Vagina (tissue), 2 donors: ENCODE data around the gene TIGD3. TPM values are rescaled to one million over a fixed set of nuclear protein-coding genes. Genes with fewer than 3 reads are reported as not detected.

ENCODE experiments used
- DNase-seq, 2 donors: peaks; one replicate each; pipeline ENCODE4 v3.0.0-alpha.2; 2017; ENCODE audit errors: extremely low spot score in 2 of 2
- H3K27ac ChIP-seq: fragments of 200-600 bp; sonication (generic); one replicate; pipeline ENCODE4 v1.5.1; 2019
- H3K27me3 ChIP-seq: fragments of 200-600 bp; sonication (generic); one replicate; pipeline ENCODE4 v1.5.1; 2019
- H3K36me3 ChIP-seq, 2 donors: fragments of 200-600 bp; sonication (generic); one replicate each; pipeline ENCODE4 v1.5.1; 2017 to 2019
- H3K4me1 ChIP-seq: fragments of 200-600 bp; sonication (generic); one replicate; pipeline ENCODE4 v1.5.1; 2019
- H3K4me3 ChIP-seq, 2 donors: fragments of 200-600 bp; sonication (generic); 1 replicate in 1 of 2; 2 replicates in 1 of 2; pipeline ENCODE4 v1.5.1; 2016 to 2019
- H3K9me3 ChIP-seq: fragments of 200-600 bp; sonication (generic); one replicate; pipeline ENCODE4 v1.5.1; 2019
- POLR2A ChIP-seq, 2 donors: fragments of 450-650 bp; IDR thresholded peaks; one replicate each; pipeline ENCODE4 v1.6.1; 2017; ENCODE audit warnings: antibody characterized with exemption in 2 of 2, mild to moderate bottlenecking in 2 of 2, moderate library complexity in 2 of 2
- POLR2AphosphoS5 ChIP-seq, 2 donors: sonication (generic); formaldehyde crosslinking; IDR thresholded peaks; one replicate each; pipeline ENCODE4 v1.9.0; 2017; ENCODE audit warnings: antibody characterized with exemption in 2 of 2, mild to moderate bottlenecking in 2 of 2, low read depth in 1 of 2; ENCODE audit not compliant: insufficient read depth in 1 of 2
- intact Hi-C: fragments of 100-400 bp; cut with DNase I; formaldehyde crosslinking; loops from one replicate; pipeline ENCODE4 v1.15.1; 2023
- total RNA-seq: library from RNA; depleted of rRNA; stranded (reverse); fragments of >200 nt; gene quantifications from one replicate; pipeline ENCODE4 v1.2.3, GENCODE V29; 2016
- TF ChIP-seq, protein P1 (sequence below), 3 experiments: fragments of 450-650 bp in 2 of 3; fragments of 200-600 bp in 1 of 3; sonication (generic) in 1 of 3; IDR thresholded peaks; one replicate each; pipeline ENCODE4 v1.5.1; 2017 to 2019; ENCODE audit warnings: antibody characterized with exemption in 3 of 3, mild to moderate bottlenecking in 2 of 3, moderate library complexity in 2 of 3

Gene TIGD3
- total RNA-seq, 1 donor from 2014 or later = not detected

DNA sequence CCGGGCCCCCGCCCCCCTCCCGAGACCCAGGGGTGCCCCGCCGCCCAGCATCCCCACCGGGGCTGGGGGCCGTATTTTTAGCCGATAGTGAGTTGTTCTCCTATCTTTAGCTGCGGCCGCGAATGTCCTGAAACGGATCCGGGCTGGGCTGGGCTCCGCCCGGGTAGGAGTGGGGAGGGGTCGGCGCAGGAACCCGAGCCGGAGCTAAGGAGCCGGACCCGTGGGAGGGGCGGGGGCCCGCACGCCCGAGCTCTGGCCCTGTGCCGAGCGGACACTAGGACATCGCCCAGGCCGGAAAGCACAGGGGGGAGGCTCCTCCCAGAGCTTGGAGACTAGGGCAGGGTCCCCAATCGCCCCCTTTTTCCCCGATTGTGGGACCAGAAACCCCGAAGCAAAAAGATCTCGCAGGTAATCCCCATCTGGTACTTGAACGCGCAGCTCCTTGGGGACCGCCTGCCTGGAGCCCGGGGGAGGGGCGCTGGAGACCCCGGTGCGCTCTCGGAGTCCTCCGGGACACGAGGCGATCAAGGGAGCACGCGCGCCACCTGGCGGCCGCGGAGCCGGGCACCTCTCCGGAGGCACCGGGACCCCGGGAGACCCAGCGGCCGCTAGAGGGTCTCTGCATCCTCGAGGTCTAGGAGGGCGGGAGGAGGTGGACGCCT lies 39.2 kb upstream of the TIGD3 start:
- no peak for DNase-seq
- Histone ChIP-seq H3K36me3 (no peaks in the 10 kb centered on the region), H3K27me3 (no peaks in the 10 kb centered on the region), H3K4me1 (peaks cover 70% of the 10 kb centered on the region), H3K9me3 (no peaks in the 10 kb centered on the region), H3K27ac (peak overlapping the region; percentile 90), H3K4me3 (peak overlapping the region; percentile 89 to 94)
- TF ChIP-seq, protein P1, sequence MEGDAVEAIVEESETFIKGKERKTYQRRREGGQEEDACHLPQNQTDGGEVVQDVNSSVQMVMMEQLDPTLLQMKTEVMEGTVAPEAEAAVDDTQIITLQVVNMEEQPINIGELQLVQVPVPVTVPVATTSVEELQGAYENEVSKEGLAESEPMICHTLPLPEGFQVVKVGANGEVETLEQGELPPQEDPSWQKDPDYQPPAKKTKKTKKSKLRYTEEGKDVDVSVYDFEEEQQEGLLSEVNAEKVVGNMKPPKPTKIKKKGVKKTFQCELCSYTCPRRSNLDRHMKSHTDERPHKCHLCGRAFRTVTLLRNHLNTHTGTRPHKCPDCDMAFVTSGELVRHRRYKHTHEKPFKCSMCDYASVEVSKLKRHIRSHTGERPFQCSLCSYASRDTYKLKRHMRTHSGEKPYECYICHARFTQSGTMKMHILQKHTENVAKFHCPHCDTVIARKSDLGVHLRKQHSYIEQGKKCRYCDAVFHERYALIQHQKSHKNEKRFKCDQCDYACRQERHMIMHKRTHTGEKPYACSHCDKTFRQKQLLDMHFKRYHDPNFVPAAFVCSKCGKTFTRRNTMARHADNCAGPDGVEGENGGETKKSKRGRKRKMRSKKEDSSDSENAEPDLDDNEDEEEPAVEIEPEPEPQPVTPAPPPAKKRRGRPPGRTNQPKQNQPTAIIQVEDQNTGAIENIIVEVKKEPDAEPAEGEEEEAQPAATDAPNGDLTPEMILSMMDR (IDR thresholded peaks at IDR 0.05) = peak; percentile 91 to 96 (median 94)
- TF ChIP-seq POLR2AphosphoS5 (IDR thresholded peaks at IDR 0.05; ENCODE audit: insufficient read depth in 1 of 2, low read depth in 1 of 2) (peak in 1 of 2 donors; percentile 60), POLR2A (IDR thresholded peaks at IDR 0.05) (no peak)
- intact Hi-C loops = no loop called here

DNA sequence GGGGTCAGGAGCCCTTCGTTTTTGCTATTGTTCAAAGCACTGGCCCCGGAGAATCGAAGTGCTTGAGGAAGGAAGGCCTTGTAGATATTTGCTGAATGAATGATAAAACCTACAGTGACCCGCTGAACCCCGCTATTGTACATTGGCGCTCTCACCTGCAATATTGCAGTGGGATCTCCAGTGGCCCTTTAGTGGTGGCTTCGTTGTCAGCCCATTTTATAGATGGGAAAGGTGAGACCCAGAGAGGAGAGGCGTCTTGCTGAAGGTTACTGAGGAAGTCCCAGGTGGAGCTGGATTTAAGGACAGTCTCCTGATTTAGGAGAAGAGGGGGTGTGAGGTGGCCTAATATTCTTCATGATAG lies 38.7 kb upstream of the TIGD3 start:
- peak overlapping the region; percentile 90 for H3K27ac ChIP-seq
- H3K36me3 ChIP-seq = peaks cover 0 to 4% of the 10 kb centered on the region in 2 donors
- H3K27me3 ChIP-seq = no peaks in the 10 kb centered on the region
- no peaks in the 10 kb centered on the region for H3K9me3 ChIP-seq
- intact Hi-C loops = loop anchor here (2.0 kb wide), 1 partner anchor 41 kb away; no protein-coding TSS in a partner anchor
- DNase-seq = no peak
- H3K4me3 ChIP-seq = peak overlapping the region; percentile 89 to 94
- H3K4me1 ChIP-seq = peaks cover 68% of the 10 kb centered on the region
- TF ChIP-seq POLR2A (IDR thresholded peaks at IDR 0.05) (no peak), POLR2AphosphoS5 (IDR thresholded peaks at IDR 0.05; ENCODE audit: insufficient read depth in 1 of 2, low read depth in 1 of 2) (no peak)
- TF ChIP-seq, protein P1 (IDR thresholded peaks at IDR 0.05) = no peak

DNA sequence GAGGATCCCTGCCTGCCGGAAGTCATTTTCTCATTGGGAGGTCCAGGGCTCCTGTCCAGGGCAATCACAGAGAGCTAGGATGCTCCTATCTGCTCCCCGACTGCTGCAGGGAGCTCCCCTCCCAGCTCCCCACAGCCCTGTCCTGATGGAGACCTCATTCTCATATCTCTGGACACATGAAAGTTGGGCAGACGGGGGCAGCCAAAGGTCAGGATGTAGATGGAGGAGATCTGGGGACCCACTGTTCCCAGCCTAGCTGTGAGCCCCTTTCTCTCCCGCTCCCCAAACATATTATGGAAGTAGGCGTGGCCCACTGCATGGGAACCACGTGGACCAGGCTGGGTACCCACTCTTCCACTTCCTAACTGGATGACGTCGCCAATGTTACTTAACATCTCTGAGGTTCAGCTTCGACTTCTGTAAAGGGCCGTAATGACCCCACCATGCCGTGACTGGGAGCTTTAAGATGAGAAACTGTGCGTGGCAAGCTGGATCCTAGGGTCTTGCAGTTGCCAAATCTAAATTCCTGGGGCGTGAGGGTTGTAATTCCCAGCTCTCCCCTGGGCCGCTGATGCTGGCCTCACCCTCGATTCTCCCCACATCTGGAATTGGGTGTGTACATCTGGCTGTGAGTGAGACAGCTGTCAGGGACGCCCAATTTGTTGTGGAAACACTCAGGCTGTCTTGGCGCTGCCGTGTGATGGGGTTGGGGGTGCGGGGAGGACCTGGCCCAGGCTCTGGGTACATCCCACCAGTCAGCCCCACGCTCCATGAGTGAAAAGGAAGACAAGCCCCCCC lies 38.1 kb upstream of the TIGD3 start:
- intact Hi-C loops = loop anchor here (2.0 kb wide), 1 partner anchor 42 kb away; no protein-coding TSS in a partner anchor
- no peak for DNase-seq
- peak in 1 of 2 donors; percentile 63 for TF ChIP-seq POLR2AphosphoS5 (IDR thresholded peaks at IDR 0.05; ENCODE audit: insufficient read depth in 1 of 2, low read depth in 1 of 2)
- TF ChIP-seq POLR2A (IDR thresholded peaks at IDR 0.05) = no peak
- Histone ChIP-seq H3K27ac (peak overlapping the region; percentile 90), H3K27me3 (no peaks in the 10 kb centered on the region), H3K4me1 (peaks cover 68% of the 10 kb centered on the region), H3K9me3 (no peaks in the 10 kb centered on the region), H3K4me3 (peak overlapping the region; percentile 89 to 94), H3K36me3 (peaks cover 0 to 10% of the 10 kb centered on the region in 2 donors)

DNA sequence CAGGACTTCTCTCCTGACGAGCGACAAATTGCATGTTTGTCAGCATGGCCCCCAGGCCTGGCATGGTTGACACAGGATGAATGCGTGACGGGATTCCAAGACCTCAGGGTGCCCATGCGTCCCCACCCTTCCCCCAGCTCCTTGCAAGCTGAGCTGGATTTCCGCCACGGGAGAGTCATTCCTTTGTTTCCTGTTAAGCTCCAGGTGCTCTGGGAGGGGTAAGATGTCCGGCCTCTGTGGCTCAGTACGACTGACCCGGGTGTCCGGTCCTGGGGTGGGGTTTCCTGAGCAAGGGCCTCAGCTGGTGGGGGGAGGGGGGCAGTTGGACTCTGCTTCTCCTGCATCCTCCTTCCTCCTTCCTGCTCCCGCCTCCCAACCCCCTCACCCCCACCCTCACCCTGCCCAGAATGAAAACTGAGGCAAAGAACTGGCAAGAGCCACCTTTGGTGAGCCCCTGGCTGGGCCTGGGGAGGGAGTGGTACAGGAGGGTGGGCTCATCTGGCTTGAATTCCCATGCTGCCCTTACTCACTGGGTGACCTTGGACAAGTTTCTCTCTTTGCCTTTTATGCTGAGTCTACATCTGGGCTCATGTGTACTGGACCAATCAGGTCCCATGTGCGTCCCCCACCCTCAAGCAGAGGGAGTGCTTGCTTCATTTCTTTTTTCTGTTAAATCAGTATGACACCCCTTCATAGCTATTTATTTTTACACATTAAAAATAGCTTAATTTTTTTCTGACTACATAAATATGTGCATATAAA lies 37.3 kb upstream of the TIGD3 start:
- peak in 1 of 2 donors; percentile 91 for DNase-seq
- H3K4me3 ChIP-seq = peak overlapping the region; percentile 89 to 94
- no peaks in the 10 kb centered on the region for H3K9me3 ChIP-seq
- H3K27ac ChIP-seq = peak overlapping the region; percentile 90
- intact Hi-C loops = loop anchor here (2.0 kb wide), 1 partner anchor 42 kb away; no protein-coding TSS in a partner anchor
- TF ChIP-seq POLR2AphosphoS5 (IDR thresholded peaks at IDR 0.05; ENCODE audit: insufficient read depth in 1 of 2, low read depth in 1 of 2) (peak in 1 of 2 donors; percentile 59), POLR2A (IDR thresholded peaks at IDR 0.05) (no peak)
- H3K27me3 ChIP-seq = no peaks in the 10 kb centered on the region
- peaks cover 0 to 15% of the 10 kb centered on the region in 2 donors for H3K36me3 ChIP-seq
- peaks cover 72% of the 10 kb centered on the region for H3K4me1 ChIP-seq

DNA sequence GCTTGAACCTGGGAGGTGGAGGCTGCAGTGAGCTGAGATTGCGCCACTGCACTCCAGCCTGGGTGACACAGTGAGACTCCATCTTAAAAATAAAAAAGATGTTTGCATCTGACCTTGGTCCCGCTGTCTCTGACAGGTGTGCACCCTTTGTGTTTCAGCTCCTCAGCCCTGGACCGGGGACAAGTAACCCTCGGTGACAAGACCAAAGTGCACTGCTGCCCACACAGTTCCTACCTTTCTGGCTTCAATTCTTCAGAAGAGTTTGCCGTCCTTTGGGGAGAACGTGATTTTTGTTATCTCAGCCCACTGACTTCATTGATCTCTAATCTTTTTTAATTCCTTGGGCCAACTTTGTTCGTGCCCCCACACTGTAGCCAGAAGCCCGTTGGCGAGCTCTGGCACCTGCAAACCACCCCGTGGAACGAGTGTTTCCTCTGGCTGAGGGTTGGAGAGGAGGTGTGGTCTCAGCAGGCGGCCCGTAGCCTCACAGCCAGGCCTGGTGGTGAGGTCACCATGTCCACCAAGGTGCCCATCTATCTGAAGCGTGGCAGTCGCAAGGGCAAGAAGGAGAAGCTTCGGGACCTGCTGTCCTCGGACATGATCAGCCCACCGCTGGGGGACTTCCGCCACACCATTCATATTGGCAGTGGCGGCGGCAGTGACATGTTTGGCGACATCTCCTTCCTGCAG lies 34.0 kb upstream of the TIGD3 start:
- Histone ChIP-seq H3K27me3 (no peaks in the 10 kb centered on the region), H3K4me3 (no peak overlapping the region), H3K9me3 (no peaks in the 10 kb centered on the region), H3K36me3 (peaks cover 0 to 15% of the 10 kb centered on the region in 2 donors), H3K4me1 (peaks cover 57% of the 10 kb centered on the region), H3K27ac (peak overlapping the region; percentile 33)
- TF ChIP-seq POLR2A (IDR thresholded peaks at IDR 0.05) = no peak
- TF ChIP-seq, protein P1 (IDR thresholded peaks at IDR 0.05) = no peak
- TF ChIP-seq POLR2AphosphoS5 (IDR thresholded peaks at IDR 0.05; ENCODE audit: insufficient read depth in 1 of 2, low read depth in 1 of 2) = no peak
- intact Hi-C loops = loop anchor here (10.0 kb wide), 1 partner anchor 196 kb away; the partner anchor contains the start of genes FAU and MRPL49
- peak in 1 of 2 donors; percentile 62 for DNase-seq
